ENCODE data around the gene TMPRSS2.

TMPRSS2 gene

GRCh38 chr21:41482980-41483379 is 25.0 kb downstream of the TMPRSS2 start:
- DNase-seq (ENCODE audit: low read depth in 1 of 2, low spot score in 1 of 2) = no peak

GRCh38 chr21:41482301-41482700 is 25.7 kb downstream of the TMPRSS2 start:
- DNase-seq (ENCODE audit: low read depth in 1 of 2, low spot score in 1 of 2) = no peak

GRCh38 chr21:41481191-41481590 is 26.8 kb downstream of the TMPRSS2 start:
- no peak for DNase-seq (ENCODE audit: low read depth in 1 of 2, low spot score in 1 of 2)

GRCh38 chr21:41480086-41480690 is 27.8 kb downstream of the TMPRSS2 start:
- DNase-seq (ENCODE audit: low read depth in 1 of 2, low spot score in 1 of 2) = no peak

DNA sequence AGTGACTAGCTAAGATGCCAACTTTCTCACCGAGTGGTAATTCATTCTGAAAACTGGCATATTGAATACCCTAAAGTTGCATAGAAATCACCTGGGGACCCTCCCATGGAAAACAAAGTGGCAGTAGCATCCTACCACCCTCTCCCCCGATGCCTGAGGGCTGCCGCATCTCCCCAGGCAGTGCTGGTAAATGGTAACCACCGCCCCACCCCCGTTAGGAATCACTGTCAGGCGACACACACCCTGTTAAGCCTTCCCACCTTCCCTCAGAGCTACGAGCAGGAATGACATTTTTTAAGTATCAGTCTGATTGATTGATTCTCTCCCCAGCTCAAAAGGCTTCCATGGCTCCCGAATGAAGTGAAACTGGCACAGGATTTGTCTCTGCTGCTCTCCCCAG is 28.3 kb downstream of the TMPRSS2 start:
- DNase-seq (ENCODE audit: low read depth in 1 of 2, low spot score in 1 of 2) = no peak

- DNase-seq (ENCODE audit: low read depth in 1 of 2, low spot score in 1 of 2) = no peak
Observed at GRCh38 chr21:41478319-41479177, 29.4 kb downstream of the TMPRSS2 start.

DNA sequence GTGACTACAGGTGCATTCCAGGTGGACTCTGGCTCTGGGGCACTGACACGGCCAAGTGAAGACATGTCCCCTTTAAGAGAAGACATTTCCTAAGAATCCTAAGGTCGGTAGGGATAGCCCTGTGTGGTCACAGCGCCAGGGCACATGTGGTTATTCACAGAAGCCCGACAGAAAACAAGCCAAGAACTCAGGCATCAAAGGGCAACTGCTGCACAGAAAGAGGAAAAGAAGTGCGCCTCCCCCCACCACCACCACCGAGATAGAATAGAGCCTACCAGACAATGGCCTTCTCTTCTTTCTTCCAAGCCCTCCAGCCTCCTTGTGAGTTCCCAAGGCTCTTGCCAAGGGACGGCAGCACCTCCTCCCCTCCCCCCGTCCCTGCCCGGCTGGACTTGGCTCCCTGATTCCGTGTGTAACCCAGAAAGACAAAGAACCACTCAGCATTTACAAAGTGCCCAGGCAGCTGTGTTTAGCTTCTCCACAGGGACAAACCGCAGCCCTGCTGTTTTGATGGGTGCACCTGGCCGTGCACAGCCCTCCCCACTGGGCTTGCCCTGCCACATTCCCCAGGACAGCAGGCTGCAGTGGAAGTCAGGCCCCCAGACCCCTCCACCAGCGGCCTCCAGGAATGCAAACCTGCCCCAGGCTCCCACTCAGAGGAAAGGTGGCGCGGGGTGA is 30.2 kb downstream of the TMPRSS2 start:
- no peak for DNase-seq (ENCODE audit: low read depth in 1 of 2, low spot score in 1 of 2)

- no peak for DNase-seq (ENCODE audit: low read depth in 1 of 2, low spot score in 1 of 2)
Observed at GRCh38 chr21:41475714-41476420, 32.1 kb downstream of the TMPRSS2 start.

DNA sequence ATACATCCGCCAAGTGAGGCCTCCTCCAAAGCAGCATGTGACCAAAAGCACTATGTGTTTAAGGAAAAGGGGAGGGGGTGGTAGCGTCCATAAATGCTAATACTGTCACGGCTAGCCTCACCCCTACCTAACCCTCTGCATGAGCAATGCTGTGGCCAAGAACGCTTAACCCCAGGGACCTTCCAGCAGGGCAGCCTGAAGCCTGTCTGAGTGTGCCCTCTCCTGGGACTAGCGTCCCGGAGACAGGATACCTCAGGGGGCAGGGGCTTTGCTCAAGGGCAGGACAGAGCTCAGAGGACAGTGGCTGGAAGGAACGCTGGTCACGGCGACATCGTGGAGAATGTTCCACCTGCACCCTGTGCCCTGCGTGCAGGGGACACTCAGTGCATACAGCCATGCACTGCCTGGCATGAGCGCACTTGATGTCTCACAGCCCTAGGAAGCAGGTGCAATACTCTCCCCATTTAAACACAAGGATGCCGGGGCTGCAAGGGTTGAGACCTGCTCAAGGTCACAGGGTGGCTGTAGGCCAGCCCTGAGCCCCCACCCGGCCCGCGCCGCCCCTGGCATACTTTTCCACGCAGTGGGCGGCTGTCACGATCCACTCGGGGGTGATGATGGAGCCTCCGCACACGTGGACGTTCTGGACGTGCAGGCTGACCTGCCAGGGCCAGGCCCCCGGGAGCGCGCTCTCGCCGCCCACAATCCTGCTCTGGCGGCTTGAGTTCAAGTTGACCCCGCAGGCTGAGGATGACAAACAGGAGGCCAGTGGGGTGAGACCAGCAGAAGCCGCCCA is 35.0 kb downstream of the TMPRSS2 start:
- DNase-seq (ENCODE audit: low read depth in 1 of 2, low spot score in 1 of 2) = no peak

DNA sequence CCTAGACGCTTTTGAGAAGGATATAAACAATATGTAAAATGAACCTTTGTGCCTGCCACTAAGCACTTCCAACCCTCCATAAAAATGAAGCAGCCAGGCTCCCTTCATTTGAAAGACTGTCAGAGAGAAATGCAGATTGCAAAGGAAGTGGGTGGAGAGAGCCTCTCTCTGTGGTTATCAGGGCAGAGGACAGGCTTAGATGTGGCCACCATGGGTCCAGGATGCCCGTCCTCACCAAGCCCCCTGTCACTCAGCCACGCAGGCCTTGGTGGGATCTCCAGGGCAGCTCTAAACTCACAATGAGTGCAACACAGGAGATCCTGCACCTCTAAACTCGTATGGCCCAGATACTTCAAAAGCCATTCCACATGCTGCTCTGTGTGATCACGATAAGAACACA is 37.9 kb downstream of the TMPRSS2 start:
- DNase-seq (ENCODE audit: low read depth in 1 of 2, low spot score in 1 of 2) = no peak

- no peak for DNase-seq (ENCODE audit: low read depth in 1 of 2, low spot score in 1 of 2)
Observed at GRCh38 chr21:41466024-41466820, 41.7 kb downstream of the TMPRSS2 start.

GRCh38 chr21:41465176-41465781 is 42.7 kb downstream of the TMPRSS2 start:
- no peak for DNase-seq (ENCODE audit: low read depth in 1 of 2, low spot score in 1 of 2)

DNA sequence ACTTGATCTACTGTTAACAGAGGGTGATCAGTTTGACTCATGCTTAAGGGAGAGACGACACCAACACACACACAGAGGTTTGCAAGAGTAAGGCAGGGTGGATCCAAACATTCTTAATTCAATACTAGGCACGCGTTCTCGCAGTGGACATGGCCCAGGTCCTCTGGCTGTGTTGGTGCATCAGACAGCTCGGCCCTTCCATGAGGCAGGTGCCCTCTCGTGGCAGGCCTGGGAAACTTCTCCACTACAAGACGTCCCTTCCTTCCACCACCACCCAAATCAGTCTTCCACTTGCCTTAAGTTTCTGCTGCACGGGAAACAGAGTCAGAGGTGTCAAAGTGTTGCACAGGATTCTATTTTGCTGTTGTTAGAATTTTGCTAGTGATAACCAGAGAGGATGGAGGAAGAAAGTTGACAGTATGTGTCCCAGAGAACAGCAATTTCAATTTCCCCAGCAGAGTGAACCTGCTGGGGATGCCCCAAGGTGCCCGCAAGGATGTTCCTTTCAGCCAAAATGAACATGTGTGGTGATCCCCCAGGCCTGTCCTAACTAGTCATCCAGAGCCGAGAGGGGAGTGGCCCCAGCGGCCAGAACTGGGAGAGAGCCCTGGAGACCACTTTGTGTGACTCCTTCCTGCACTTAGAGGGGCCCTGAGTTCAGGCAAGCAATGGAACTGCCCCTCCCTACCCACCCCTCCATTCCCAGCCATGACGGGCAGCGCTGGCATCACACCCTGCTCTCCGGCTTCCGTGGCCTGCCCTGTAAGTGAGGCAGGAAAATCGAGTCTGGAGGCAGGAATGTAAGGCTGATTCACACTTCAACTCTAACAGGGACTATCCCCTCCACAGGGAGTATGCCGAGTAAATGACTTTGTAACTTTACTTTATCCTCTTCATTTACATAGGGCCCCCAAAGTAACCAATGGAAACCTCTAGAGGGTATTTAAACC is 47.1 kb downstream of the TMPRSS2 start:
- peak; percentile 14 to 26 for DNase-seq (ENCODE audit: low read depth in 1 of 2, low spot score in 1 of 2)

DNA sequence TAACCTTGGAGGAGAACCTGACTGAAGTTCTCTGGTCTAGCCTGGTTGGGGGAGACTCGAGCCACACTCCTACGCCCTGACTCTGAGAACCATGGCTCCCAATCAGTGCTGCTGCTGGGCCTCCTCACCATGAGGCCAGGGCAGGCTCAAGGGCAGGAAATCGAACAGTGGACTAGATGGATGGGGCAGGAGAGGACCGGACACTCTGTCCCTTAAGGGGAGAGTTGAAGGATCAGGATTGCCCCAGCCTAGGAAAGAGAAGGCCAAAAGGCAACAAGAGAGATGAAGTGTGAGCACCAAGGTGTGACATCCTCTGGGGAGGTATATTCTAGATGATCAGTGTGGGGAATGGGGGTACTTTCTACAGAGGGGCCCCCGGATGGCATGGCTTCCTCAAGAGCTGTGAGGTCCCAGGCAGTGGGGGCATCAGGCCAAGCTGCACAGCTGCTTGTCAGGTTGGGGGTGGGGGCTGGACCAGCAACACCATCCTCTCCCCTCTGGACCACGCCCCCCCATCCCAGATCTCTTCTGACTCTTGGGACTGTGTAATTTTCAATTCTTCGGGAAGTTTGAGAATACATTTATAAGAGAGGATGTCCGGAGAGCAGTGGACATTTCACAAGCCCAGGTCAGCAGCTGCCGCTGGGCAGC is 47.9 kb downstream of the TMPRSS2 start:
- DNase-seq (ENCODE audit: low read depth in 1 of 2, low spot score in 1 of 2) = no peak

DNA sequence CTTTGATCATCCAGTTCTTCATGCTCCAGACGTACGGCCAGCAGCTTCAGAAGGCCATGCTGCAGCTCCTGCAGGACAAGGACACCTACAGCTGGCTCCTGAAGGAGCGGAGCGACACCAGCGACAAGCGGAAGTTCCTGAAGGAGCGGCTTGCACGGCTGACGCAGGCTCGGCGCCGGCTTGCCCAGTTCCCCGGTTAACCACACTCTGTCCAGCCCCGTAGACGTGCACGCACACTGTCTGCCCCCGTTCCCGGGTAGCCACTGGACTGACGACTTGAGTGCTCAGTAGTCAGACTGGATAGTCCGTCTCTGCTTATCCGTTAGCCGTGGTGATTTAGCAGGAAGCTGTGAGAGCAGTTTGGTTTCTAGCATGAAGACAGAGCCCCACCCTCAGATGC is 49.4 kb downstream of the TMPRSS2 start:
- no peak for DNase-seq (ENCODE audit: low read depth in 1 of 2, low spot score in 1 of 2)

DNA sequence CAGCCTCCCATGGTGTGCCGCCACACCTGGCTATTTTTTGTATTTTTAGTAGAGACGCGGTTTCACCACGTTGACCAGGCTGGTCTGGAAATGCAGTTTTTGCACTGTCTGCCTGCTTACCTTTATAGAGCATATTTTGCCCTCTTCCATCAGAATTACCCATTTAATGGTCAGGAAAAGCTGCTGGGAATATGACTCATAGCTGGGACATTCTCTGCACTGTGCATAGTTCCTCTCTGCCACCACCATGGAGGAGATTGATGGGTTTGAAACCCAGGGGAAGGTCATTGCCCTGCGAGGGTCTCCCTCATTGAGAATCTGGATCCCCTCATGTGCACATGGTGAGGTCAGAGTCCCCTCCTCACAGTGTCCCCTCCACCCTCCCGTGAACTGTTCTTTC is 49.8 kb downstream of the TMPRSS2 start:
- DNase-seq (ENCODE audit: low read depth in 1 of 2, low spot score in 1 of 2) = no peak

DNA sequence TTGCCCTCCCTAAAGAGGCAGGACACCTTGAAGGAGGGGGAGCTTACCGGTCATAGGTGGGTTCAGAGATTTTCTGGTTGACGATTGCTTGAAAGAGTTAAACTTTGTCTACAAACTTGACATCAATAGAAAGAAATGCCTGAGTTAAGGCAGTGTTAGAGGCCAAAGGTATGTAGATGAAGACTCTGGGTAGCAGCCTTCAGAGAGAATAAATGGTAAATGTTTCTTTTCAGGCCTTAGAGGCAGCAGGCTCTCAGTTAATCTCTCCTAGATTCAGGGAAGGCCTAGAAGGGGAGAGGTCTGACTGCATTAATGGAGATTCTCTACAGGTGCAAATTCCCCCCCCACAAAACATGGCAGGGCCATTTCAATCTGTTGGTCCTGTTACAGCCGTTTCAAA is 54.2 kb downstream of the TMPRSS2 start:
- no peak for DNase-seq (ENCODE audit: low read depth in 1 of 2, low spot score in 1 of 2)

GRCh38 chr21:41453198-41453597 is 54.8 kb downstream of the TMPRSS2 start:
- DNase-seq (ENCODE audit: low read depth in 1 of 2, low spot score in 1 of 2) = no peak
